Endothelial cell of umbilical vein (primary cell): Measurements from ENCODE around the gene RASIP1.

Experiments
- CTCF ChIP-seq, 2 donors: IDR thresholded peaks; 1 replicate in 1 of 2; 2 replicates in 1 of 2; pipeline ENCODE4 v1.5.1; 2011; ENCODE audit warnings: low read length in 2 of 2, mild to moderate bottlenecking in 2 of 2, moderate library complexity in 2 of 2, control low read depth in 1 of 2, inconsistent platforms in 1 of 2, low read depth in 1 of 2; ENCODE audit not compliant: insufficient read depth in 1 of 2; ENCODE audit errors: extremely low read depth in 1 of 2
- EZH2 ChIP-seq: IDR thresholded peaks from 2 replicates; pipeline ENCODE4 v1.6.1; 2012; ENCODE audit warnings: borderline replicate concordance, low read depth, mild to moderate bottlenecking, moderate library complexity, low read length, inconsistent platforms; ENCODE audit not compliant: severe bottlenecking
- FOS ChIP-seq: IDR thresholded peaks from 2 replicates; pipeline ENCODE4 v1.6.1; 2011; ENCODE audit warnings: mild to moderate bottlenecking, low read length, moderate library complexity, borderline replicate concordance; ENCODE audit not compliant: insufficient read depth
- GATA2 ChIP-seq: IDR thresholded peaks from 2 replicates; pipeline ENCODE4 v1.7.0; 2011; ENCODE audit warnings: low read depth, mild to moderate bottlenecking, moderate library complexity, mixed read lengths, low read length; ENCODE audit not compliant: insufficient read length, insufficient read depth
- JUN ChIP-seq: IDR thresholded peaks from 2 replicates; pipeline ENCODE4 v1.6.1; 2011; ENCODE audit warnings: borderline replicate concordance, low read depth; ENCODE audit not compliant: insufficient read length, insufficient read depth
- MAX ChIP-seq: IDR thresholded peaks from 2 replicates; pipeline ENCODE4 v1.6.1; 2011; ENCODE audit not compliant: insufficient read depth, insufficient read length
- MYC ChIP-seq: IDR thresholded peaks from one replicate; pipeline ENCODE4 v1.6.1; 2011; ENCODE audit warnings: mild to moderate bottlenecking, low read depth, low read length
- POLR2A ChIP-seq: IDR thresholded peaks from 2 replicates; pipeline ENCODE4 v1.6.1; 2012; ENCODE audit warnings: low read depth, mild to moderate bottlenecking, control low read depth, low read length
- POLR2AphosphoS5 ChIP-seq: IDR thresholded peaks from 2 replicates; pipeline ENCODE4 v1.6.1; 2012; ENCODE audit warnings: low read depth, mild to moderate bottlenecking, control low read depth, low read length, moderate library complexity; ENCODE audit not compliant: insufficient read depth

- no peak for TF ChIP-seq CTCF (IDR thresholded peaks at IDR 0.05; ENCODE audit: extremely low read depth in 1 of 2, insufficient read depth in 1 of 2, low read depth in 1 of 2, low read length in 2 of 2)
- TF ChIP-seq POLR2A: no peak
- no peak for TF ChIP-seq POLR2AphosphoS5
- no peak for TF ChIP-seq EZH2
- TF ChIP-seq MAX: no peak
- no peak for TF ChIP-seq MYC
- no peak for TF ChIP-seq GATA2
- no peak for TF ChIP-seq FOS
- TF ChIP-seq JUN: no peak
Measured at GRCh38 chr19:48772503-48772953, 32.1 kb upstream of the RASIP1 start.
